Stimulated activated CD8-positive, alpha-beta memory T cell treated with anti-CD3 and anti-CD28 coated beads, Interleukin-15, amount 100 ng/mL, for 24 hours (primary cell): ENCODE measurements around the gene SKIC8.

Experiments
- DNase-seq: peaks from one replicate; pipeline ENCODE4 v3.0.0-alpha.2; 2020; ENCODE audit warnings: low read depth

SKIC8 gene

GRCh38 chr15:78291052-78291451, 8.4 kb downstream of the SKIC8 start:
- DNase-seq, result no peak

- no peak for DNase-seq
These were observed 9.2 kb downstream of the SKIC8 start for GRCh38 chr15:78290222-78290621.

GRCh38 chr15:78284758-78285157, 14.7 kb downstream of the SKIC8 start:
- DNase-seq, result no peak

- DNase-seq, result no peak
These were observed 17.1 kb downstream of the SKIC8 start for GRCh38 chr15:78282324-78282723.

GRCh38 chr15:78280319-78281072, 18.9 kb downstream of the SKIC8 start:
- DNase-seq, result no peak

GRCh38 chr15:78276064-78276943, 23.1 kb downstream of the SKIC8 start:
- DNase-seq, result no peak

GRCh38 chr15:78274994-78275393, 24.4 kb downstream of the SKIC8 start:
- DNase-seq, result no peak

GRCh38 chr15:78272776-78273175, 26.6 kb downstream of the SKIC8 start:
- DNase-seq, result no peak

GRCh38 chr15:78272316-78272715, 27.1 kb downstream of the SKIC8 start:
- no peak for DNase-seq

GRCh38 chr15:78266806-78267205, 32.6 kb downstream of the SKIC8 start:
- DNase-seq, result no peak

GRCh38 chr15:78266229-78266628, 33.2 kb downstream of the SKIC8 start:
- no peak for DNase-seq

- DNase-seq, result no peak
These were observed 33.6 kb downstream of the SKIC8 start for GRCh38 chr15:78265752-78266224.

- DNase-seq, result no peak
These were observed 34.3 kb downstream of the SKIC8 start for GRCh38 chr15:78265137-78265460.

GRCh38 chr15:78264304-78265136, 34.9 kb downstream of the SKIC8 start, which contains the start of gene DNAJA4:
Gene DNAJA4, plus strand, starts transcription at chr15:78264562. Its CDS starts 202 bp downstream, at chr15:78264764.
- peak; percentile 37 for DNase-seq

- DNase-seq, result no peak
These were observed 35.5 kb downstream of the SKIC8 start for GRCh38 chr15:78263907-78264303.

- no peak for DNase-seq
These were observed 36.0 kb downstream of the SKIC8 start for GRCh38 chr15:78263351-78263781.

- DNase-seq, result no peak
These were observed 38.3 kb downstream of the SKIC8 start for GRCh38 chr15:78261062-78261461.

GRCh38 chr15:78260489-78260888, 38.9 kb downstream of the SKIC8 start:
- no peak for DNase-seq

GRCh38 chr15:78259232-78259631, 40.2 kb downstream of the SKIC8 start:
- DNase-seq, result no peak

- DNase-seq, result no peak
These were observed 41.7 kb downstream of the SKIC8 start for GRCh38 chr15:78257681-78258080.

GRCh38 chr15:78256044-78256437, 43.4 kb downstream of the SKIC8 start:
- DNase-seq, result no peak

GRCh38 chr15:78255421-78256043, 43.9 kb downstream of the SKIC8 start:
- DNase-seq, result no peak
